Skeletal muscle satellite cell (primary cell): ENCODE data around the gene KYAT1.
A peak's percentile ranks its signal among the peaks of the same experiment; 100 is the strongest.
"Not testable (repeated sequence)": the region's sequence is repeated elsewhere in the genome, so short reads cannot be mapped to it uniquely, and the experiment has no call there.

Experiments used
- H3K27me3 ChIP-seq: 2 replicates; pipeline ENCODE4 v1.7.0; 2013; ENCODE audit warnings: low read length; ENCODE audit not compliant: control insufficient read depth, insufficient read depth
- H3K36me3 ChIP-seq: 2 replicates; pipeline ENCODE4 v1.7.0; 2013; ENCODE audit warnings: mild to moderate bottlenecking, control low read depth, low read length; ENCODE audit not compliant: insufficient read depth
- H3K4me1 ChIP-seq: 2 replicates; pipeline ENCODE4 v1.7.0; 2013; ENCODE audit warnings: low read length; ENCODE audit not compliant: control insufficient read depth, insufficient read depth
- H3K4me2 ChIP-seq: 2 replicates; pipeline ENCODE4 v1.7.0; 2013; ENCODE audit warnings: mild to moderate bottlenecking, low read length
- H3K4me3 ChIP-seq: 2 replicates; pipeline ENCODE4 v1.7.0; 2013; ENCODE audit warnings: low read length
- H3K9ac ChIP-seq: 2 replicates; pipeline ENCODE4 v1.7.0; 2013; ENCODE audit warnings: mild to moderate bottlenecking, low read depth, low read length, moderate library complexity
- H3K9me3 ChIP-seq: replicated peaks from 2 replicates; pipeline ENCODE4 v1.7.0; 2013; ENCODE audit warnings: mild to moderate bottlenecking, control low read depth, low read length

KYAT1 gene

GRCh38 chr9:128892221-128892921 is 10.6 kb upstream of the KYAT1 start:
- Histone ChIP-seq H3K9me3 (no peaks in the 10 kb centered on the region), H3K4me2 (peak overlapping the region; percentile 64), H3K27me3 (no peaks in the 10 kb centered on the region), H3K4me1 (peaks cover 46% of the 10 kb centered on the region), H3K36me3 (peaks cover 66% of the 10 kb centered on the region), H3K9ac (peak overlapping the region; percentile 75), H3K4me3 (peak overlapping the region; percentile 50)

DNA sequence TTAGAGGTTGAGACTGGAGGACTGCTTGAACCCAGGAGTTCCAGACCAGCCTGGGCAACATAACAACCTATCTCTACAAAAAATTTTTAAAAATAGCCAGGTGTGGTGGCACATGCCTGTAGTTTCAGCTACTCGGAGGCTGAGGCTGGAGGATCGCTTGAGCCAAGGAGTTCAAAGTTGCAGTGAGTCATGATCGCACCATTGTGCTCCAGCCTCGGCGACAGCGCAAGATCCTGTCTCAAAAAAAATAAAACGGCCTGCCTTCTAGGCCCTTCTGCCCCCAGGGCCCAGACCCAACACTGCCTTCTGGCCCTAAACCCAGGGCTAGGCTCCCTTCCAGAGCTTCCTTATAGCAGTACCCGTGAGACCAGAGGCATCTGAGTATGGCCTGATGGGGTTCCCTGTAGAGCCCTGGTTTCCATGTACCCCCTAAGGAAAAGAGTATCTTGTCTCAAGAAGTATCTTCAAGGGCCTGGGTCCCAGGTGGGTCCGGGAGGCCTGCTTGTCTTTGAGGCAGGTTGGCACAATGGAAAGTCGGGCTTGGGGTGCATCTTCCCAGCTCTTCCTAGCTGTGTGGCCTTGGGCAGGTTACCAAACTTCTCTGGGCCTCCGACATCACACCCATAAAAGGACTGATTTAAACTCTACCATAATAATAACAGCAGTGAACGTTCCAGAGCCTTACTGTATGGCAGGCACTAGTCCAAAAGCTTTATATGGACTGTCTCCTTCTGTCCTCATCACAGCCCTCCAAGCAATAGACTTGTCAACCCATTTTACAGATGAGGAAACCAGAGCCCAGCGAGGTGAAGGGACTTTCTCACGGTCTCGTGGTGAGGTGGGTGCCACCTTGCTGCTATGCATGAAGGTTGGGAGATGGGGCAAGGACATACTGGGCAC is 9.8 kb upstream of the KYAT1 start:
- no peaks in the 10 kb centered on the region for H3K27me3 ChIP-seq
- peaks cover 68% of the 10 kb centered on the region for H3K36me3 ChIP-seq
- peak overlapping the region; percentile 64 for H3K4me2 ChIP-seq
- H3K4me3 ChIP-seq, result peak overlapping the region; percentile 50
- no peak overlapping the region for H3K9ac ChIP-seq
- no peaks in the 10 kb centered on the region for H3K9me3 ChIP-seq
- H3K4me1 ChIP-seq, result peaks cover 51% of the 10 kb centered on the region

DNA sequence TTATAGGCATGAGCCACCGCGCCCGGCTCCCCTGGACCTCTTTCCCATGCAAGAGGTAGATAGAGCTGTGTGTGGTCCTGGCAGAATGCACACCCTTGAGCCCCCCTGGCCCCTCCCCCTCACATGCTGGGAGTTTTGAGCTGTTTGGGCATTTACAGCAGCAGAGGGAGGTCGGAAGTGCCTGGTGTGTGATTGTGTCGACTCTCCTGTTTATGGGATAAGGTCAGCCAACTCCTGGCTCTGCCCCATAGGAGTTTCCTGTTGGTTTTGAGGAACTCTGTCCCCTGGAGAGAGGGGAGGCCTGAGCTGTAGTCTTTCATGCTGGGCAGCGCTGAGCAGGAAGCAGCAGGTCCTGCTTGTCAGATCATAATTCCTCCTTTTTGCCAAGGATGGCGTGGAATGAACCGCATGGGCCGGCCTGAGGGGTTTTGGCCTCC is 6.2 kb upstream of the KYAT1 start:
- H3K4me3 ChIP-seq, result no peak overlapping the region
- peak overlapping the region; percentile 32 for H3K4me2 ChIP-seq
- peaks cover 75% of the 10 kb centered on the region for H3K4me1 ChIP-seq
- H3K36me3 ChIP-seq, result peaks cover 64% of the 10 kb centered on the region
- no peaks in the 10 kb centered on the region for H3K27me3 ChIP-seq
- H3K9me3 ChIP-seq, result no peaks in the 10 kb centered on the region
- H3K9ac ChIP-seq, result no peak overlapping the region

DNA sequence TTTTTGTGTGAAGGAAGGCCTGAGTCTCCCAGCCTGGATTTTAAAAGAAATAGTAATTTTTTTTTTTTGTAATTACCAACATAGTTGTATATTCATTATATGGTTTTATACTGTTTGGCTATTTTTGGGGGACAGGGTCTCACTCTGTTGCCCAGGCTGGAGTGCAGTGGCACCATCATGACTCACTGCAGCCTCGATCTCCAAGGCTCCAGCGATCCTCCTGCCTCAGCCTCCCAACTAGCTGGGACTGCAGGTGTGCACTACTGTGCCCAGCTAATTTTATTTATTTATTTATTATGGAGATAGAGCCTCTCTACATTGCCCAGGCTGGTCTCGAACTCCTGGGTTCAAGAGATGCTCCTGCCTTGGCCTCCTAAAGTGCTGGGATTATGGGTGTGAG is 5.3 kb upstream of the KYAT1 start:
- Histone ChIP-seq H3K36me3 (peaks cover 60% of the 10 kb centered on the region), H3K9me3 (no peaks in the 10 kb centered on the region), H3K9ac (no peak overlapping the region), H3K4me1 (peaks cover 67% of the 10 kb centered on the region), H3K4me2 (no peak overlapping the region), H3K27me3 (no peaks in the 10 kb centered on the region), H3K4me3 (no peak overlapping the region)

DNA sequence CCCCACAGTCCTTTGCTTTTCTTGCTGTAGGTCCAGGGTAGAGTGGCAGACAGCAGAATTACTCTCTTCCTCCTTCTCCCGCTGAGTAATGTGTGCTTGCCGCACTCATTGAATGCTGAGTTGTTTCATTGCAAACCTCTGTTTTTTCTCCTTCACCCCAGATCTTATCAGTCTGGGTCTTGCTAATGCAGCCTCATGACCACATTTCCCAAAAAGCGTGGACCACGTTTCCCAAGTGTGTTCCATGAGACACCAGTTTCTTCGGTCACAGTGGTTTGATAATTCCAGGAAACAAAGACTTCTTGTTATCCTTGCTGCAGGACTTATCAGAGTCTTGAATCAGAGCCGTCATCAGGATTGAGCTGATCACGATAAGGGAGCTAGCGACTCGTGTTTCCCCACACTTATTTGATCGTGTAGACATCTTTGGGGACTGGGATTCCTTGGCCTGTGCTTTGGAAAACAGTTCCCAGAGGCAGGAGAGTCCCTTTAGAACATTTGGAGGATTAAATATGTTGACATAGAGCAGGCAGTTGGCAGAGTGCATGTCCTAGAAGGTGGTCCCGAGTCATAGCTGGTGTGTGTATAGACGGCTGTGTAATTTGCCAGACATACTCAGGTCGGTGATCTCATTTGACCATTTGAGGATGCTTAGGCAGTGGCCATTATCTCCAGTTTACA is 4.6 kb upstream of the KYAT1 start:
- H3K9ac ChIP-seq, result no peak overlapping the region
- H3K9me3 ChIP-seq, result no peaks in the 10 kb centered on the region
- peaks cover 60% of the 10 kb centered on the region for H3K4me1 ChIP-seq
- no peaks in the 10 kb centered on the region for H3K27me3 ChIP-seq
- peaks cover 53% of the 10 kb centered on the region for H3K36me3 ChIP-seq
- no peak overlapping the region for H3K4me3 ChIP-seq
- H3K4me2 ChIP-seq, result no peak overlapping the region

- H3K4me3 ChIP-seq, result no peak overlapping the region
Measured at GRCh38 chr9:128885798-128886197, 4.0 kb upstream of the KYAT1 start.

DNA sequence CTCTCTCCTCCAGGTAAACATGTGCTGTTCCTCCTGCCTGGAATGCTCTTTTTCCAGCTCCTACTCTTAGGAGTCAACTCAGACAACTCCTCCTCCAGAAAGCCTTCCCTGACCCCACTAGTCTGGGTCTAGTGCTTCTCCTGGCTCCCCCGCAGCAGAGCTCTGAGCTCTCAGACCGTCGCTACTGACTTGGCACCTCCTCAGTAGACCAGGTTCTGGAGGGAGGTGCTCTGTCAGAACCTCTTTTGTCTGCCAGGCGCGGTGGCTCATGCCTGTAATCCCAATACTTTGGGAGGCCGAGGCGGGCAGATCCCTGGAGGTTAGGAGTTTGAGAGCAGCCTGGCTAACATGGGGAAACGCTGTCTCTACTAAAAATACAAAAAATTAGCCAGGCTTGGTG is 3.6 kb upstream of the KYAT1 start:
- H3K9ac ChIP-seq, result no peak overlapping the region
- H3K4me3 ChIP-seq, result no peak overlapping the region
- H3K4me1 ChIP-seq, result peaks cover 57% of the 10 kb centered on the region
- H3K27me3 ChIP-seq, result no peaks in the 10 kb centered on the region
- peak overlapping the region; percentile 38 for H3K4me2 ChIP-seq
- H3K9me3 ChIP-seq, result no peaks in the 10 kb centered on the region
- H3K36me3 ChIP-seq, result peaks cover 48% of the 10 kb centered on the region

More at GRCh38 chr9:128885798-128886197, 4.0 kb upstream of the KYAT1 start:
- no peaks in the 10 kb centered on the region for H3K27me3 ChIP-seq
- no peaks in the 10 kb centered on the region for H3K9me3 ChIP-seq
- no peak overlapping the region for H3K4me2 ChIP-seq
- no peak overlapping the region for H3K9ac ChIP-seq
- H3K36me3 ChIP-seq, result peaks cover 52% of the 10 kb centered on the region
- H3K4me1 ChIP-seq, result peaks cover 58% of the 10 kb centered on the region

GRCh38 chr9:128884164-128884563 is 2.4 kb upstream of the KYAT1 start:
- Histone ChIP-seq H3K27me3 (no peaks in the 10 kb centered on the region), H3K4me1 (peaks cover 52% of the 10 kb centered on the region), H3K36me3 (peaks cover 42% of the 10 kb centered on the region), H3K4me3 (peak overlapping the region; percentile 96), H3K9ac (peak overlapping the region; percentile 87), H3K9me3 (no peaks in the 10 kb centered on the region), H3K4me2 (peak overlapping the region; percentile 92)

DNA sequence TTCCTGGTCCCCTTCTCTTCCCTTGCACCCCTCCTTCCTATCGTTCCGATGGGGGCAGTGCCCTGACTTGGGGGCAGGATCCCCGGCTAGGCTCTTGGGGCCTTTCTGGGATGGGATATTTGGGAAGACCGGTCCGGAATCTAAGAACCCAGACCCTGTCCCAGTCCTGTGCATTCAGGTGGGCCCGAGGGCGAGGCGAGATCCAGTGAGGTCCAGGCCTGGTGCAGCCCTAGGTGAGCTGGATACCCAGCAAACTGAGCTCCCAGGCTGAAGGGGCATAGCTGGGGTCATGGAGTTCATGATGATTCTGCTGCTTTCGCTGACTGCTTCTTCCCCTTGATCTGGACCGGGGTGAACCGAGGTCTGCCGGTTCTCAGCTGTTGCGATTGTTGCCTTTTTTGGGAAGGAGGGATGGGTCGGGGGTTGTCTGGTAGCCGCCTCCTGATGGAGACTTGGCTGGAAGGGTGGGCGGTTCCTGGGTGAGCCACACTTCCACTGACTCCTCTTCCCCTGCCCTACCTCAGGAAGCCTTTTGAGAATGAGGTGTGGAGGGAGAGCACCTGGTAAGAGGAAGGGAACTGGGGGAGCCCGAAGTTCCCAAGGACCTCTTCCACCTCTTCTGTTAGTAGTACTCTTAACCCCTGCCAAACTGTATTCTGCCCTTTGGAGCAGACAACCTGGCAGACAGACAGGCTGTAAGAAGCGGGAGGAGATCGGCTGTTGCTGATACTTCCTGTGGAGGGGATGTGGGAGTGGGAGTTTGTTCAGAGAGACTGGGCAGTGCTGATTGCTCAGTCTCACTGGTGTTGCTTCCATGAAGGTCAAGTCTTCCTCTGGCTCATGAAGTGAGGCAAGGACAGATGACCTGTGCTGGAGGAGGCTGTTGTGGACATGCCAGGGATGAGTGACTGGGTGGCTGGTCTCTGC is 1.2 kb upstream of the KYAT1 start:
- peaks cover 46% of the 10 kb centered on the region for H3K4me1 ChIP-seq
- H3K9me3 ChIP-seq, result no peaks in the 10 kb centered on the region
- peak overlapping the region; percentile 92 for H3K4me2 ChIP-seq
- no peaks in the 10 kb centered on the region for H3K27me3 ChIP-seq
- peak overlapping the region; percentile 87 for H3K9ac ChIP-seq
- peak overlapping the region; percentile 96 for H3K4me3 ChIP-seq
- H3K36me3 ChIP-seq, result peaks cover 31% of the 10 kb centered on the region

DNA sequence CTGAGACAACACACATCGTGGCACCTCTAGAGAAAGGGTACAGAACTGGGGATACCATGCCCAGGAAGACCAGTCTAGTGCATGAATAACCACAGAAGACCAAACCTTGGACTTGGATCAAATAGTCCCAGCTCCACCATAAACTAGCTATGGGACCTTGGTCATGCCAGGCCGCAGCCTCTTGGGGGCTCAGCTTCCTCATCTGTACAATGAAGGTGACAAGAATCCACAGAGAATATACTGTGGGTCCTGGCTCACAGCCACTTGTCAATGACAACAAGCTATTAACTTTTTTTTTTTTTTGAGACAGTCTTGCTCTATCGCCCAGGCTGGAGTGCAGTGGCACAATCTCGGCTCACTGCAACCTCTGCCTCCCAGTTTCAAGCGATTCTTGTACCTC is 3.9 kb downstream of the KYAT1 start:
- Histone ChIP-seq H3K4me2 (no peak overlapping the region), H3K4me3 (no peak overlapping the region), H3K9me3 (no peaks in the 10 kb centered on the region)

DNA sequence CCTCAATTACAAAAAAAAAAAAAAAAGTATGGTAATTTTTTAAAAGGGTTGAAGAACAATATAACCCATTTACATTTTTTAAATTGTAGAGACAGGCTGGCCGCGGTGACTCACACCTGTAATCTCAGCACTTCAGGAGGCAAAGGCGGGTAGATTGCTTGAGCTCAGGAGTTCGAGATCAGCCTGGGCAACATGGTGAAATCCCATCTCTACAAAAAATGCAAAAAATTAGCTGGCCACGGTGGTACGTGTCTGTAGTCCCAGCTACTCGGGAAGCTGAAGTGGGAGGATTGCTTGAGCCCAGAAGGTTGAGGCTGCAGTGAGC is 10.8 kb downstream of the KYAT1 start:
- H3K9me3 ChIP-seq, H3K36me3 ChIP-seq, H3K27me3 ChIP-seq: not testable (repeated sequence)

More for the DNA sequence above, 3.9 kb downstream of the KYAT1 start:
- H3K27me3 ChIP-seq, result no peaks in the 10 kb centered on the region
- H3K9ac ChIP-seq, result no peak overlapping the region
- peaks cover 17% of the 10 kb centered on the region for H3K4me1 ChIP-seq
- H3K36me3 ChIP-seq, result no peaks in the 10 kb centered on the region

More for the DNA sequence above, 10.8 kb downstream of the KYAT1 start:
- not testable (repeated sequence) for H3K4me1 ChIP-seq, H3K4me3 ChIP-seq, H3K9ac ChIP-seq, H3K4me2 ChIP-seq
